Hepatocyte (in vitro differentiated cells): ENCODE data around the gene KHNYN. TPM values are rescaled to one million over a fixed set of nuclear protein-coding genes. Genes with fewer than 3 reads are reported as not detected.

ENCODE experiments used
- DNase-seq: peaks from one replicate; pipeline ENCODE4 v3.0.0-alpha.2; 2016; ENCODE audit warnings: low spot score
- H2AFZ ChIP-seq: fragments of 200-600 bp; sonication (generic); 2 replicates; pipeline ENCODE4 v1.6.0; 2016; ENCODE audit warnings: antibody characterized with exemption, mild to moderate bottlenecking
- H3K27ac ChIP-seq: fragments of 200-600 bp; sonication (generic); 2 replicates; pipeline ENCODE4 v1.5.1; 2016; ENCODE audit warnings: mild to moderate bottlenecking
- H3K27me3 ChIP-seq: fragments of 200-600 bp; sonication (generic); 2 replicates; pipeline ENCODE4 v1.6.1; 2016
- H3K36me3 ChIP-seq: fragments of 200-600 bp; sonication (generic); replicated peaks from 2 replicates; pipeline ENCODE4 v1.5.1; 2016; ENCODE audit warnings: low read depth; ENCODE audit not compliant: insufficient read depth
- H3K4me1 ChIP-seq: fragments of 200-600 bp; sonication (generic); 2 replicates; pipeline ENCODE4 v1.5.1; 2016; ENCODE audit warnings: mild to moderate bottlenecking, moderate library complexity; ENCODE audit not compliant: insufficient read depth
- H3K4me2 ChIP-seq: fragments of 200-600 bp; sonication (generic); 2 replicates; pipeline ENCODE4 v1.6.0; 2016
- H3K4me3 ChIP-seq: fragments of 200-600 bp; sonication (generic); 2 replicates; pipeline ENCODE4 v1.5.1; 2016; ENCODE audit warnings: mild to moderate bottlenecking
- H3K79me2 ChIP-seq: fragments of 200-600 bp; sonication (generic); 2 replicates; pipeline ENCODE4 v1.6.0; 2017; ENCODE audit warnings: mild to moderate bottlenecking
- H3K9me2 ChIP-seq: fragments of 200-600 bp; sonication (generic); replicated peaks from 2 replicates; pipeline ENCODE4 v1.6.0; 2017; ENCODE audit warnings: mild to moderate bottlenecking; ENCODE audit not compliant: insufficient read depth
- H3K9me3 ChIP-seq: fragments of 200-600 bp; sonication (generic); 2 replicates; pipeline ENCODE4 v1.5.1; 2016; ENCODE audit warnings: low read depth, mild to moderate bottlenecking
- H4K20me1 ChIP-seq: fragments of 200-600 bp; sonication (generic); 2 replicates; pipeline ENCODE4 v1.6.0; 2016; ENCODE audit warnings: mild to moderate bottlenecking; ENCODE audit not compliant: insufficient read depth, poor library complexity, severe bottlenecking
- CTCF ChIP-seq: fragments of 200-600 bp; sonication (generic); IDR thresholded peaks from 2 replicates; pipeline ENCODE4 v1.5.1; 2016; ENCODE audit warnings: antibody characterized with exemption, mild to moderate bottlenecking; ENCODE audit not compliant: poor library complexity
- EZH2 ChIP-seq: fragments of 200-600 bp; sonication (generic); IDR thresholded peaks from 2 replicates; pipeline ENCODE4 v1.6.1; 2016; ENCODE audit warnings: antibody characterized with exemption, mild to moderate bottlenecking, borderline replicate concordance
- EZH2phosphoT487 ChIP-seq: fragments of 200-600 bp; sonication (generic); IDR thresholded peaks from one replicate; pipeline ENCODE4 v1.6.1; 2018; ENCODE audit warnings: antibody characterized with exemption, mild to moderate bottlenecking, low read depth, moderate library complexity; ENCODE audit not compliant: unreplicated experiment, severe bottlenecking
- WGBS: methylation state at CpG from one replicate; pipeline ENCODE4 v1.1.6; 2016; ENCODE audit warnings: low lambda C conversion rate; ENCODE audit errors: missing lambda C conversion rate; 5-methylcytosine and 5-hydroxymethylcytosine counted together
- polyA plus RNA-seq: library from polyadenylated mRNA; unstranded; fragments of >200 nt; fragmentation: Nextera tagmentation; extraction: Ambion mirVana; gene quantifications from 2 replicates; pipeline ENCODE4 v1.2.1, GENCODE V29; 2016
- total RNA-seq: library from RNA; depleted of rRNA; stranded (reverse); fragments of >200 nt; gene quantifications from 2 replicates; pipeline ENCODE4 v1.2.3, GENCODE V29; 2014

KHNYN gene
- total and polyA plus RNA-seq, 2 experiments from 2014 or later, result 36.4 to 90.5 TPM

- H3K79me2 ChIP-seq, result no peaks in the 10 kb centered on the region
- no peak overlapping the region for H3K27ac ChIP-seq
- H3K36me3 ChIP-seq, result no peaks in the 10 kb centered on the region
- no peaks in the 10 kb centered on the region for H3K9me3 ChIP-seq
- 48% methylated on average over 5 of the region's 5 CpGs for WGBS
- H3K4me2 ChIP-seq, result no peak overlapping the region
- TF ChIP-seq EZH2phosphoT487, result no peak
- no peak for TF ChIP-seq EZH2
- no peak for TF ChIP-seq CTCF
- H4K20me1 ChIP-seq, result no peaks in the 10 kb centered on the region
- no peak overlapping the region for H2AFZ ChIP-seq
- H3K9me2 ChIP-seq, result no peaks in the 10 kb centered on the region
- DNase-seq, result no peak
- no peak overlapping the region for H3K4me3 ChIP-seq
- H3K4me1 ChIP-seq, result no peaks in the 10 kb centered on the region
- H3K27me3 ChIP-seq, result no peaks in the 10 kb centered on the region
These were observed 33.5 kb downstream of the KHNYN start for GRCh38 chr14:24463017-24463883.

GRCh38 chr14:24463884-24464785 is 34.4 kb downstream of the KHNYN start:
- TF ChIP-seq EZH2, result no peak
- TF ChIP-seq CTCF, result no peak
- no peak for TF ChIP-seq EZH2phosphoT487
- Histone ChIP-seq H2AFZ (no peak overlapping the region), H3K9me3 (no peaks in the 10 kb centered on the region), H3K4me3 (no peak overlapping the region), H3K79me2 (no peaks in the 10 kb centered on the region), H3K36me3 (no peaks in the 10 kb centered on the region), H3K4me2 (no peak overlapping the region), H3K27ac (no peak overlapping the region), H3K9me2 (no peaks in the 10 kb centered on the region), H3K27me3 (no peaks in the 10 kb centered on the region), H4K20me1 (no peaks in the 10 kb centered on the region), H3K4me1 (no peaks in the 10 kb centered on the region)
- WGBS, result 70% methylated on average over 4 of the region's 4 CpGs
- no peak for DNase-seq

- H3K27ac ChIP-seq, result no peak overlapping the region
- no peaks in the 10 kb centered on the region for H3K9me2 ChIP-seq
- H3K4me3 ChIP-seq, result no peak overlapping the region
- no peaks in the 10 kb centered on the region for H3K36me3 ChIP-seq
- TF ChIP-seq EZH2phosphoT487 (no peak), EZH2 (no peak), CTCF (no peak)
- H3K9me3 ChIP-seq, result no peaks in the 10 kb centered on the region
- H3K79me2 ChIP-seq, result no peaks in the 10 kb centered on the region
- no peaks in the 10 kb centered on the region for H4K20me1 ChIP-seq
- H3K27me3 ChIP-seq, result no peaks in the 10 kb centered on the region
- no peaks in the 10 kb centered on the region for H3K4me1 ChIP-seq
- H2AFZ ChIP-seq, result no peak overlapping the region
- WGBS, result 97% methylated on average over 3 of the region's 3 CpGs
- DNase-seq, result no peak
- H3K4me2 ChIP-seq, result no peak overlapping the region
These were observed 35.6 kb downstream of the KHNYN start for GRCh38 chr14:24465368-24465767.
